H1 (cell line): ENCODE data around the gene SPATA21. TPM values are rescaled to one million over a fixed set of nuclear protein-coding genes. Genes with fewer than 3 reads are reported as not detected.
"Not testable (repeated sequence)": the region's sequence is repeated elsewhere in the genome, so short reads cannot be mapped to it uniquely, and the experiment has no call there.

Experiments
- CTCF ChIA-PET: fragments of 300-600 bp; sonication (Branson Sonifier 250); formaldehyde crosslinking; loops from one replicate; lab custom pipeline; 2021; ENCODE audit not compliant: partially characterized antibody; lab: Charles Lee
- POLR2A ChIA-PET: fragments of 300-600 bp; sonication (Branson Sonifier 250); formaldehyde crosslinking; loops from one replicate; lab custom pipeline; 2021; ENCODE audit warnings: inconsistent platforms; ENCODE audit not compliant: partially characterized antibody; lab: Charles Lee
- DNase-seq, 2 experiments: peaks; one replicate each; pipeline versions ENCODE4 v3.0.0 to v3.0.0-alpha.2; 2010 to 2022; ENCODE audit warnings: low spot score in 2 of 2, low read depth in 1 of 2, mixed read lengths in 1 of 2
- FAIRE-seq: peaks from 2 replicates; lab custom pipeline; 2011; peaks lifted over from hg19 to GRCh38; lab: Jason Lieb, UNC
- H2AFZ ChIP-seq: 2 replicates; pipeline ENCODE4 v1.8.1; 2012; ENCODE audit warnings: low read length, inconsistent platforms
- H2AK5ac ChIP-seq: 2 replicates; pipeline ENCODE4 v1.6.1; 2013; ENCODE audit warnings: low read depth, low read length
- H2BK120ac ChIP-seq: replicated peaks from 2 replicates; pipeline ENCODE3; 2013; ENCODE audit warnings: low read depth, low read length, inconsistent platforms
- H2BK12ac ChIP-seq: 2 replicates; pipeline ENCODE4 v1.6.1; 2013; ENCODE audit warnings: low read depth, low read length
- H2BK15ac ChIP-seq: 2 replicates; pipeline ENCODE4 v1.6.1; 2013; ENCODE audit warnings: low read length
- H2BK20ac ChIP-seq: 2 replicates; pipeline ENCODE4 v1.6.1; 2013; ENCODE audit warnings: low read length
- H2BK5ac ChIP-seq: 2 replicates; pipeline ENCODE4 v1.6.1; 2013; ENCODE audit warnings: low read depth, low read length
- H3K14ac ChIP-seq: 2 replicates; pipeline ENCODE4 v1.6.1; 2013; ENCODE audit warnings: inconsistent platforms; ENCODE audit not compliant: insufficient read length
- H3K18ac ChIP-seq: 2 replicates; pipeline ENCODE4 v1.6.1; 2013; ENCODE audit warnings: low read length; ENCODE audit errors: extremely low read depth
- H3K23ac ChIP-seq: 2 replicates; pipeline ENCODE4 v1.6.1; 2013; ENCODE audit warnings: inconsistent platforms; ENCODE audit not compliant: insufficient read length
- H3K23me2 ChIP-seq: 2 replicates; pipeline ENCODE4 v1.6.1; 2013; ENCODE audit warnings: low read depth, low read length
- H3K27ac ChIP-seq: 2 replicates; pipeline ENCODE4 v1.6.1; 2011; ENCODE audit warnings: low read depth, low read length, inconsistent platforms
- H3K27me3 ChIP-seq, 4 experiments: replicated peaks in 1 of 4; 1 replicate in 1 of 4; 2 replicates in 3 of 4; pipeline versions ENCODE4 v1.6.1 to v1.8.1; 2011 to 2013; ENCODE audit warnings: low read length in 3 of 4, mild to moderate bottlenecking in 3 of 4, inconsistent platforms in 2 of 4, mixed read lengths in 2 of 4, moderate library complexity in 1 of 4; ENCODE audit not compliant: control insufficient read depth in 3 of 4, insufficient read depth in 3 of 4; ENCODE audit errors: extremely low read depth in 1 of 4
- H3K36me3 ChIP-seq, 4 experiments: 2 replicates each; pipeline versions ENCODE4 v1.6.1 to v1.8.1; 2011 to 2013; ENCODE audit warnings: mild to moderate bottlenecking in 4 of 4, low read length in 3 of 4, moderate library complexity in 2 of 4, control low read depth in 1 of 4, inconsistent platforms in 1 of 4; ENCODE audit not compliant: insufficient read depth in 4 of 4, control insufficient read depth in 2 of 4
- H3K4ac ChIP-seq: replicated peaks from 2 replicates; pipeline ENCODE3; 2013; ENCODE audit warnings: low read length, low read depth, mixed read lengths, inconsistent platforms; ENCODE audit not compliant: insufficient read length
- H3K4me1 ChIP-seq, 4 experiments: replicated peaks in 1 of 4; 1 replicate in 1 of 4; 2 replicates in 3 of 4; pipeline versions ENCODE4 v1.6.1 to v1.8.1; 2011 to 2013; ENCODE audit warnings: low read length in 3 of 4, inconsistent platforms in 2 of 4, mixed read lengths in 1 of 4; ENCODE audit not compliant: insufficient read depth in 4 of 4, control insufficient read depth in 3 of 4
- H3K4me2 ChIP-seq, 2 experiments: 2 replicates each; pipeline versions ENCODE4 v1.6.1 to v1.8.1; 2011 to 2013; ENCODE audit warnings: low read depth in 2 of 2, low read length in 2 of 2, control low read depth in 1 of 2, inconsistent platforms in 1 of 2, mild to moderate bottlenecking in 1 of 2; ENCODE audit not compliant: insufficient read depth in 1 of 2
- H3K4me3 ChIP-seq, 4 experiments: fragments of 200-600, 300-600 bp in 1 of 4; sonication (generic), shearing (Covaris generic), sonication (Bioruptor Twin) in 1 of 4; 2 replicates each; pipeline versions ENCODE4 v1.5.1 to v1.8.1; 2011 to 2016; ENCODE audit warnings: low read length in 4 of 4, low read depth in 3 of 4, control low read depth in 2 of 4, inconsistent platforms in 2 of 4, mild to moderate bottlenecking in 2 of 4, mixed read lengths in 1 of 4, moderate library complexity in 1 of 4; ENCODE audit not compliant: insufficient read depth in 2 of 4; ENCODE audit errors: extremely low read depth in 1 of 4
- H3K56ac ChIP-seq: replicated peaks from 2 replicates; pipeline ENCODE3; 2013; ENCODE audit warnings: low read depth, mild to moderate bottlenecking, mixed read lengths, low read length, inconsistent platforms; ENCODE audit not compliant: insufficient read length
- H3K79me1 ChIP-seq: 2 replicates; pipeline ENCODE4 v1.6.1; 2013; ENCODE audit warnings: low read depth, low read length, control low read depth
- H3K79me2 ChIP-seq, 2 experiments: 2 replicates each; pipeline versions ENCODE4 v1.6.1 to v1.8.1; 2012 to 2013; ENCODE audit warnings: low read length in 2 of 2, mild to moderate bottlenecking in 2 of 2, inconsistent platforms in 1 of 2; ENCODE audit not compliant: insufficient read depth in 2 of 2, control insufficient read depth in 1 of 2
- H3K9ac ChIP-seq, 4 experiments: replicated peaks in 1 of 4; 1 replicate in 1 of 4; 2 replicates in 3 of 4; pipeline versions ENCODE4 v1.6.1 to v1.8.1; 2011 to 2013; ENCODE audit warnings: low read depth in 3 of 4, low read length in 3 of 4, control low read depth in 2 of 4, mild to moderate bottlenecking in 2 of 4, moderate library complexity in 2 of 4, inconsistent platforms in 1 of 4; ENCODE audit errors: extremely low read depth in 1 of 4
- H3K9me3 ChIP-seq, 2 experiments: 2 replicates each; pipeline versions ENCODE4 v1.6.1 to v1.8.1; 2012 to 2013; ENCODE audit warnings: mild to moderate bottlenecking in 2 of 2, moderate library complexity in 2 of 2, control low read depth in 1 of 2, inconsistent platforms in 1 of 2, low read depth in 1 of 2, low read length in 1 of 2, mixed read lengths in 1 of 2; ENCODE audit not compliant: insufficient read depth in 2 of 2
- H4K20me1 ChIP-seq, 2 experiments: replicated peaks in 1 of 2; 2 replicates each; pipeline versions ENCODE3 to v1.8.1; 2011 to 2013; ENCODE audit warnings: inconsistent platforms in 2 of 2, low read length in 2 of 2, mild to moderate bottlenecking in 1 of 2; ENCODE audit not compliant: insufficient read depth in 2 of 2, control insufficient read depth in 1 of 2
- H4K5ac ChIP-seq: 2 replicates; pipeline ENCODE4 v1.6.1; 2013; ENCODE audit warnings: low read length, low read depth, mixed read lengths, inconsistent platforms; ENCODE audit not compliant: insufficient read length
- H4K8ac ChIP-seq: 2 replicates; pipeline ENCODE4 v1.8.0; 2013; ENCODE audit warnings: mild to moderate bottlenecking, moderate library complexity, low read length, inconsistent platforms; ENCODE audit not compliant: insufficient read depth; ENCODE audit errors: extremely low read depth
- H4K91ac ChIP-seq: replicated peaks from 2 replicates; pipeline ENCODE3; 2013; ENCODE audit warnings: low read length, mixed read lengths, inconsistent platforms; ENCODE audit not compliant: insufficient read length
- WGBS, 2 experiments: shearing (Covaris generic) in 1 of 2; methylation state at CpG; one replicate each; pipeline versions ENCODE4 v1.1.6 to v1.1.7; 2013 to 2015; ENCODE audit warnings: low lambda C conversion rate in 2 of 2, mixed read lengths in 2 of 2, inconsistent platforms in 1 of 2, low coverage in 1 of 2, missing lambda C conversion rate in 1 of 2; ENCODE audit not compliant: insufficient replicate concordance in 2 of 2, insufficient coverage in 1 of 2, insufficient read length in 1 of 2; ENCODE audit errors: extremely low coverage in 1 of 2, missing lambda C conversion rate in 1 of 2; 5-methylcytosine and 5-hydroxymethylcytosine counted together
- polyA plus RNA-seq, 7 experiments: library from polyadenylated mRNA; depleted of rRNA in 3 of 7; stranded (reverse) in 5 of 7; unstranded in 2 of 7; fragments of >200 nt in 5 of 7; fragments of 200-250 nt in 2 of 7; gene quantifications; 1 replicate in 5 of 7; 2 replicates in 1 of 7; 4 replicates in 1 of 7; pipeline versions ENCODE4 v1.2.1 to v1.2.3, GENCODE V29; 2011 to 2013; ENCODE audit warnings: missing spikeins in 2 of 7, mixed read lengths in 2 of 7
- total RNA-seq: library from RNA; stranded (reverse); fragmentation: NEBNext Ultra II Directional; extraction: Animal tissue kit (Norgen Biotek cat#: 25700); gene quantifications from 2 replicates; pipeline ENCODE4 v1.2.1, GENCODE V29; 2021

The SPATA21 gene
- total and polyA plus RNA-seq, 2 of the 8 experiments (the other 6 are each of a cell fraction or from before 2014, with no cell fraction given) = not detected

GRCh38 chr1:16483146-16483545 is 45.9 kb upstream of the SPATA21 start:
- not testable (repeated sequence) for H4K91ac ChIP-seq, FAIRE-seq, H2BK120ac ChIP-seq, H3K23me2 ChIP-seq, H3K27me3 ChIP-seq, DNase-seq, H2BK5ac ChIP-seq, H4K5ac ChIP-seq, H4K20me1 ChIP-seq, H4K8ac ChIP-seq, H2AK5ac ChIP-seq, H2BK12ac ChIP-seq, H2BK15ac ChIP-seq, H3K56ac ChIP-seq, H2AFZ ChIP-seq, H3K79me1 ChIP-seq, H3K79me2 ChIP-seq, H3K14ac ChIP-seq, H2BK20ac ChIP-seq, H3K4ac ChIP-seq, H3K9ac ChIP-seq, H3K9me3 ChIP-seq, H3K27ac ChIP-seq, H3K18ac ChIP-seq, H3K23ac ChIP-seq, H3K4me3 ChIP-seq, H3K4me1 ChIP-seq, H3K4me2 ChIP-seq
- POLR2A ChIA-PET = interaction anchor here (1.2 to 1.8 kb wide), 2 partner anchors 11 to 17 kb away, joined by 3 to 4 read pairs; no protein-coding TSS in a partner anchor
- WGBS, 2 experiments = 97% methylated on average over 26 of the region's 26 CpGs; no CpG with 5 or more reads in 1 of the 2 experiments
- H3K36me3 ChIP-seq = peaks cover 0 to 17% (median 5%) of the 10 kb centered on the region in 4 experiments; a peak in 5 of 8 replicates
- CTCF ChIA-PET = interaction anchor here (0.6 to 1.1 kb wide), 2 partner anchors 8 to 404 kb away, joined by 3 read pairs; no protein-coding TSS in a partner anchor
